ENCODE data around the gene BBOX1. TPM values are rescaled to one million over a fixed set of nuclear protein-coding genes. Genes with fewer than 3 reads are reported as not detected.

Gene BBOX1
- total RNA-seq, 1 experiment from 2014 or later = not detected

DNA sequence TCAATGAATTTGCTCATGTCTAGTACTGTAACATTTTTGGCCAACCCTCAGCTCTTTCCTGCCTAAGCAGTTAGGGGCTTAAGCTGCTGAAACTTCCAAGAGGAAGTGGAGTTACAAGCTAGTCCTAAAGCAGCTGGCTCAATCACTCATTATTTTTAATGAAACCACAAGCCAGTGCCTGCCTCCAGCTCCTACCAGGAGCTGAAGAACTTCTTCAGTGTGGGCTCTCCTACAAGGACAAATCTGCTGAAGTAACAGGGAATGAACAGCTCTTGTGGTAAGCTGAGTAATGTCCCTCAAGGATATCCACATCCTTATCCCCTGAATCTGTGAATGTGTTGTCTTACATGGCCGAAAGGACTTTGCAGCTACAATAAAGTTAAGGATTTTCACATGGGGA, 112.5 kb downstream of the BBOX1 start:
- no peaks in the 10 kb centered on the region for H3K79me2 ChIP-seq (ENCODE audit: low read length)
- no peak overlapping the region for H3K9ac ChIP-seq (ENCODE audit: low read length)
- H3K4me2 ChIP-seq (ENCODE audit: low read depth, low read length, poor library complexity, severe bottlenecking) = no peak overlapping the region
- no peak overlapping the region for H3K27ac ChIP-seq (ENCODE audit: low read length)
- no peaks in the 10 kb centered on the region for H3K9me2 ChIP-seq (replicated peaks; ENCODE audit: insufficient read depth, low read length)
- H3K4me3 ChIP-seq (ENCODE audit: low read length) = no peak overlapping the region
- H2AFZ ChIP-seq (ENCODE audit: low read length) = no peak overlapping the region
- no peaks in the 10 kb centered on the region for H3K27me3 ChIP-seq (ENCODE audit: low read length)
- H3K9me3 ChIP-seq (ENCODE audit: low read length) = no peaks in the 10 kb centered on the region
- no peaks in the 10 kb centered on the region for H3K4me1 ChIP-seq (ENCODE audit: low read length)
- no peaks in the 10 kb centered on the region for H4K20me1 ChIP-seq (ENCODE audit: insufficient read depth, low read depth, low read length)
- H3K36me3 ChIP-seq (ENCODE audit: insufficient read depth, low read length) = no peaks in the 10 kb centered on the region
- no peak for DNase-seq

DNA sequence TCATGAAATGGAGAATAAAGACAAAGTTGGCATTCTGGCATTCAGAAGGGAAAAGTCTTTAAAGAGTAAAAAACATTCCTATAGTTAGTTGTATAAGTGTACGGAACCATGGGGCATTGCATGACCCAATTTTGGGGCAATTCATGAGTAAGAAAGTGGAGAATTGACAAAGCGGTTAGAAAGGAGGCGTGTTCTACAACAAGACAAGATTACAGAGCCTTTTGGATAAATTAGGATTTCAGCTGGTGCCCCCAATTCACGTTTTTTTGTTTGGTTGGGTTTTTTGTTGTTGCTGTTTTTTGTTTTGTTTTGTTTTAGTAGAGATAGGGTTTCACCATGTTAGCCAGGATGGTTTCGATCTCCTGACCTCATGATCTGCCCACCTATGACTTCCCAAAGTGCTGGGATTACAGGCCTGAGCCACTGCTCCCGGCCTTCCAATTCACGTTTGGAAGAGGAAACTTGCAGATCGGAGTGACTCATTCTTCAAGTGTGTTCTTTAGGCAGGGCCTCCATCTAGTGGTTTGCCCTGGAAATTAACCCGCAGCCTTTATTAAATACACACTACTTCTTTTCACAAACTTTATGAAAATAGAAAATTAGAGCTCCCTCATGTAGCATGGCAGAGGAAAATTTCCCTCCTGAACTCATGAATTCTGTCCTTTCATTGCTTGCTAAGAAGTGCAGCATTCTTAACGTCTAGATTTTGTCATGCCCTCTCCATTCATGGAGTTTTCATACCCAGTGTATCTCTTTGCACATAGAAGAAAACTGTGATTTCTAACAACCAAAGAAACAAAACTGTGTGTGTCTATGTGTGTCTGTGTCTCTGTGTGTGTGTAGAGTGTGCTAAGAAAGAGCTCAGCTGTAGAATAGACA, 118.1 kb downstream of the BBOX1 start:
- H2AFZ ChIP-seq (ENCODE audit: low read length) = no peak overlapping the region
- no peaks in the 10 kb centered on the region for H3K27me3 ChIP-seq (ENCODE audit: low read length)
- no peaks in the 10 kb centered on the region for H3K36me3 ChIP-seq (ENCODE audit: insufficient read depth, low read length)
- H3K27ac ChIP-seq (ENCODE audit: low read length) = no peak overlapping the region
- no peak overlapping the region for H3K4me3 ChIP-seq (ENCODE audit: low read length)
- no peaks in the 10 kb centered on the region for H3K9me3 ChIP-seq (ENCODE audit: low read length)
- H3K4me2 ChIP-seq (ENCODE audit: low read depth, low read length, poor library complexity, severe bottlenecking) = no peak overlapping the region
- H3K9me2 ChIP-seq (replicated peaks; ENCODE audit: insufficient read depth, low read length) = no peaks in the 10 kb centered on the region
- no peaks in the 10 kb centered on the region for H3K79me2 ChIP-seq (ENCODE audit: low read length)
- no peaks in the 10 kb centered on the region for H3K4me1 ChIP-seq (ENCODE audit: low read length)
- no peaks in the 10 kb centered on the region for H4K20me1 ChIP-seq (ENCODE audit: insufficient read depth, low read depth, low read length)
- H3K9ac ChIP-seq (ENCODE audit: low read length) = no peak overlapping the region
- peak; percentile 74 for DNase-seq

DNA sequence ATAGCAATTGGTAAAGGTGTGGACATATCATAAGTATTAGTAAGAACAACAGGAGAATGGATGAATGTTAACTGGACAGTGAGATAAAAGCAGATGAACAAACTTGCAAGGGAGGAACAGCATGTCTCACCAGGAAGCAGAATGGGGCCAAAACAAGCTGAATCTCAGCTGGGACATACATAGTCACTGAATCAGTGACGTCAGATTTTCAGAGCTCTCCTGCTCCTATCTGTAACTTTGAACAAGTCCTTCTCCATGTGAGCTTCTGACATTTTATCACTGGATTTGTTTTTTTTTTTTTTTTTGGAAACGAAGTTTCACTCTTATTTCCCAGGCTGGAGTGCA, 118.7 kb downstream of the BBOX1 start:
- no peak overlapping the region for H2AFZ ChIP-seq (ENCODE audit: low read length)
- no peaks in the 10 kb centered on the region for H4K20me1 ChIP-seq (ENCODE audit: insufficient read depth, low read depth, low read length)
- H3K27me3 ChIP-seq (ENCODE audit: low read length) = no peaks in the 10 kb centered on the region
- H3K9me2 ChIP-seq (replicated peaks; ENCODE audit: insufficient read depth, low read length) = no peaks in the 10 kb centered on the region
- DNase-seq = no peak
- no peaks in the 10 kb centered on the region for H3K79me2 ChIP-seq (ENCODE audit: low read length)
- H3K9me3 ChIP-seq (ENCODE audit: low read length) = no peaks in the 10 kb centered on the region
- H3K4me2 ChIP-seq (ENCODE audit: low read depth, low read length, poor library complexity, severe bottlenecking) = no peak overlapping the region
- H3K9ac ChIP-seq (ENCODE audit: low read length) = no peak overlapping the region
- no peak overlapping the region for H3K27ac ChIP-seq (ENCODE audit: low read length)
- no peaks in the 10 kb centered on the region for H3K36me3 ChIP-seq (ENCODE audit: insufficient read depth, low read length)
- no peak overlapping the region for H3K4me3 ChIP-seq (ENCODE audit: low read length)
- no peaks in the 10 kb centered on the region for H3K4me1 ChIP-seq (ENCODE audit: low read length)

DNA sequence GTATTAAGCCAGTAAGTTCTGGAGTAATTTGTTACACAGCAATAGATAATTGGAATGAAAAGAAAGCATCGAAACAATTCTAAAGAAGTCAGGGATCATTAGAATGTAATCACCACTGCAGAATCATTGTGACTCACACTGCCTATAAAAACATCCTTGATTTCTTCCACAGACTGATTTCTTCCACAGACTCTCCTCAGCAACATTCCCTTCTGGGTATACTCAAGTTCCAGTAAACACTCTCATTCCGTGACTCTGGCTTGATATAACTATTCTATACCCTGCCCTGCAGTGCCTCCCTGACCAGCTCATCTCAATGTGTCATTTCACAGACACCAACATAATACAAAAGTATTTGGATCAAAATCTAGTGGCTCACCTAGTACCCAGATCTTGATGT, 120.5 kb downstream of the BBOX1 start:
- no peaks in the 10 kb centered on the region for H3K9me2 ChIP-seq (replicated peaks; ENCODE audit: insufficient read depth, low read length)
- no peak overlapping the region for H3K9ac ChIP-seq (ENCODE audit: low read length)
- H3K4me1 ChIP-seq (ENCODE audit: low read length) = no peaks in the 10 kb centered on the region
- H3K79me2 ChIP-seq (ENCODE audit: low read length) = no peaks in the 10 kb centered on the region
- no peaks in the 10 kb centered on the region for H4K20me1 ChIP-seq (ENCODE audit: insufficient read depth, low read depth, low read length)
- H3K36me3 ChIP-seq (ENCODE audit: insufficient read depth, low read length) = no peaks in the 10 kb centered on the region
- H3K27me3 ChIP-seq (ENCODE audit: low read length) = no peaks in the 10 kb centered on the region
- H2AFZ ChIP-seq (ENCODE audit: low read length) = no peak overlapping the region
- H3K4me3 ChIP-seq (ENCODE audit: low read length) = no peak overlapping the region
- no peak overlapping the region for H3K27ac ChIP-seq (ENCODE audit: low read length)
- no peak for DNase-seq
- H3K4me2 ChIP-seq (ENCODE audit: low read depth, low read length, poor library complexity, severe bottlenecking) = no peak overlapping the region
- no peaks in the 10 kb centered on the region for H3K9me3 ChIP-seq (ENCODE audit: low read length)

DNA sequence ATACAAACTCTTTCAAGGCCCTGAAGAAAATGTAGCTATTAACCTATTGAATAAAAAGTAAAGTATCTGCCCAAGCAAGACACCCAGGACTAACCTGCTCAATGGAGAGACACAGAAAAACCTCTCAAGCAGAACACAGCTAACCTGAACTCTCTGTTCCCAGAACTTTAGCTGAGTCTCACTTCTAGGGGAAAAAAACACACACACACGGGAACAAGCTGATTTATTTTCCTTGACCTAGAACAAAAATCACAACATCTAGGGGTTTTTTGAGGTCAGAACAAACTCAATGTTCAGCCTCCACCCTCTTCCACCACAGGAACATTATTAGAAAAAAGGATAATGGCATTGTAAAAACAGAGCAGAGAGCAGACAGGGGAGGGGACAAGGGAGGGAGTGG, 121.6 kb downstream of the BBOX1 start:
- H2AFZ ChIP-seq (ENCODE audit: low read length) = no peak overlapping the region
- no peaks in the 10 kb centered on the region for H3K4me1 ChIP-seq (ENCODE audit: low read length)
- no peak overlapping the region for H3K9ac ChIP-seq (ENCODE audit: low read length)
- no peak for DNase-seq
- no peak overlapping the region for H3K4me2 ChIP-seq (ENCODE audit: low read depth, low read length, poor library complexity, severe bottlenecking)
- no peaks in the 10 kb centered on the region for H3K9me3 ChIP-seq (ENCODE audit: low read length)
- no peaks in the 10 kb centered on the region for H3K36me3 ChIP-seq (ENCODE audit: insufficient read depth, low read length)
- no peaks in the 10 kb centered on the region for H3K9me2 ChIP-seq (replicated peaks; ENCODE audit: insufficient read depth, low read length)
- no peak overlapping the region for H3K4me3 ChIP-seq (ENCODE audit: low read length)
- H3K27me3 ChIP-seq (ENCODE audit: low read length) = no peaks in the 10 kb centered on the region
- no peak overlapping the region for H3K27ac ChIP-seq (ENCODE audit: low read length)
- no peaks in the 10 kb centered on the region for H3K79me2 ChIP-seq (ENCODE audit: low read length)
- no peaks in the 10 kb centered on the region for H4K20me1 ChIP-seq (ENCODE audit: insufficient read depth, low read depth, low read length)

DNA sequence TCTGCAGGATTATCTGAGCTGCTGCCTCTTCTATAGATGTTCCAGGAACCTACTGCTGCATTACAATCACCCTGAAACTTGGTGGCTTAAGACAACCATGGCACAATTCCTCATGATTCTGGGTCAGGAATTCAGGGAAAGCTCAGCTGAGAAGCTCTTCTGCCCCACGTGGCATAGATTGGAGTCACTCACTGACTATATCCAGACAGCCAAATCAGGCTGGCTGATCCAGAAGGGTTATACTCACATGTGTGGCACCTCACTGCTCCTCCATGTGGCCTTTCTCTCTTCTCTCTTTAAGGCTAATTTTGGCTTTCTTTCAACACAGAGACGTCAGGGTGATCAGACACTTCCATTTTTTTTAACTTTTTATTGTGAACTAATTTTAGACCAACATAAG, 125.5 kb downstream of the BBOX1 start:
- Histone ChIP-seq H3K36me3 (ENCODE audit: insufficient read depth, low read length) (no peaks in the 10 kb centered on the region), H3K9ac (ENCODE audit: low read length) (no peak overlapping the region), H3K4me1 (ENCODE audit: low read length) (no peaks in the 10 kb centered on the region), H4K20me1 (ENCODE audit: insufficient read depth, low read depth, low read length) (no peaks in the 10 kb centered on the region), H2AFZ (ENCODE audit: low read length) (no peak overlapping the region), H3K79me2 (ENCODE audit: low read length) (no peaks in the 10 kb centered on the region), H3K4me3 (ENCODE audit: low read length) (no peak overlapping the region), H3K9me2 (replicated peaks; ENCODE audit: insufficient read depth, low read length) (no peaks in the 10 kb centered on the region), H3K27ac (ENCODE audit: low read length) (no peak overlapping the region), H3K27me3 (ENCODE audit: low read length) (no peaks in the 10 kb centered on the region), H3K4me2 (ENCODE audit: low read depth, low read length, poor library complexity, severe bottlenecking) (no peak overlapping the region), H3K9me3 (ENCODE audit: low read length) (no peaks in the 10 kb centered on the region)
- DNase-seq = no peak

DNA sequence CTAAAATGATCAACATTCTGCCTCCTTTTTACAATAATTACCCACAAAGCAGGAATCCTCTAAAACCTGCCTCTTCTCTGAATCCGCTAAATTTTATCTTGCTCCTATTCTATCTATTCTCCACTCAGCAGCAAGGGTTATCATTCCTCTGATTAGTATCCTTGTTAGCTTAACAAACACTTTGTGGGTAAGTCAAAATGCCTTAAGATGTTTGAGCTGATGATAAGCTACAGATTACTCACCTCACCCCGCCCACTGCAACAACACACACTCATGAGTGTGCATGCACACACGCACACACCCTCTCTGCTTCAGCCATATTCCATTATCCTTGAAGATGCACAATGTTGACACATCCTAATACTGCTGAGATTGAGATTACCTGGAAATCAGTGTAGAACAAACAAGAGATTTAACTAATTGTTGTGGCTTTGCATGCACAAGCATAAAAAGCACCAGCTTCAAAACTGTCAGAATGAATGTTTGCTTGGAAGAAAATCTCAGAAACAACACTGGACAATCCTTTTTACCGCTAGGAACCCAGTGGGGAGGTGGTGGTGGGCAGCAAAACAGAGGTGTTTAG, 130.9 kb downstream of the BBOX1 start:
- Histone ChIP-seq H3K9me3 (ENCODE audit: low read length) (no peaks in the 10 kb centered on the region), H3K4me1 (ENCODE audit: low read length) (no peaks in the 10 kb centered on the region)
- DNase-seq = no peak

DNA sequence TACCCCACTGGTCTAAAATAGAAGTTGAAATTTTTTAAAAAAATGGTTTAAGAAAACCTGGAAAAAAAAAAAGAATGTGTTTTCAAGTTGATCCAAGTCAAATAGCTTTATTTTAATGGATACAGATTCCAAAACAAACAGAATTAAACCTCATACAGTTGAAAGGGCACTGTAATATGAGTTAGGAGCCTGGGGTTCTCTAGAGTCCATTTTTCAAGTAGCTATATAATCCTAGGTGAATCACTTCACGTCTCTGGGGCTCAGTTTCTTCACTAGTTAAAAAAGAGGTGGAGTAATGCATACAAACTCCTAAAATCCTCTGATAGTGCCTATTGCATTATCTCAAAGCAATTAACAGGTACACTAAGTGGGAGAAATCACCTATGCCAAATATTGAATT, 132.9 kb downstream of the BBOX1 start:
- no peak overlapping the region for H3K4me3 ChIP-seq (ENCODE audit: low read length)
- no peaks in the 10 kb centered on the region for H4K20me1 ChIP-seq (ENCODE audit: insufficient read depth, low read depth, low read length)
- no peak overlapping the region for H3K9ac ChIP-seq (ENCODE audit: low read length)
- H3K9me3 ChIP-seq (ENCODE audit: low read length) = no peaks in the 10 kb centered on the region
- no peak overlapping the region for H3K4me2 ChIP-seq (ENCODE audit: low read depth, low read length, poor library complexity, severe bottlenecking)
- no peak overlapping the region for H3K27ac ChIP-seq (ENCODE audit: low read length)
- H3K79me2 ChIP-seq (ENCODE audit: low read length) = no peaks in the 10 kb centered on the region
- no peaks in the 10 kb centered on the region for H3K27me3 ChIP-seq (ENCODE audit: low read length)
- no peaks in the 10 kb centered on the region for H3K4me1 ChIP-seq (ENCODE audit: low read length)
- no peak overlapping the region for H2AFZ ChIP-seq (ENCODE audit: low read length)
- DNase-seq = no peak
- no peaks in the 10 kb centered on the region for H3K36me3 ChIP-seq (ENCODE audit: insufficient read depth, low read length)
- no peaks in the 10 kb centered on the region for H3K9me2 ChIP-seq (replicated peaks; ENCODE audit: insufficient read depth, low read length)

More for the DNA sequence above, 130.9 kb downstream of the BBOX1 start:
- Histone ChIP-seq H3K27me3 (ENCODE audit: low read length) (no peaks in the 10 kb centered on the region), H4K20me1 (ENCODE audit: insufficient read depth, low read depth, low read length) (no peaks in the 10 kb centered on the region), H3K9me2 (replicated peaks; ENCODE audit: insufficient read depth, low read length) (no peaks in the 10 kb centered on the region), H3K79me2 (ENCODE audit: low read length) (no peaks in the 10 kb centered on the region), H3K9ac (ENCODE audit: low read length) (no peak overlapping the region), H3K27ac (ENCODE audit: low read length) (no peak overlapping the region), H3K4me3 (ENCODE audit: low read length) (no peak overlapping the region), H3K36me3 (ENCODE audit: insufficient read depth, low read length) (no peaks in the 10 kb centered on the region), H3K4me2 (ENCODE audit: low read depth, low read length, poor library complexity, severe bottlenecking) (no peak overlapping the region), H2AFZ (ENCODE audit: low read length) (no peak overlapping the region)

Measured in Karpas-422 (cell line).